Activated CD4-positive, CD25-positive, alpha-beta regulatory T cell (primary cell): ENCODE measurements around the gene GANAB.
"Not testable (repeated sequence)": the region's sequence is repeated elsewhere in the genome, so short reads cannot be mapped to it uniquely, and the experiment has no call there.

Experiments
- DNase-seq, 4 experiments: peaks; one replicate each; lab custom pipeline; 2025; lab: John Stamatoyannopoulos, UW

Gene GANAB

DNA sequence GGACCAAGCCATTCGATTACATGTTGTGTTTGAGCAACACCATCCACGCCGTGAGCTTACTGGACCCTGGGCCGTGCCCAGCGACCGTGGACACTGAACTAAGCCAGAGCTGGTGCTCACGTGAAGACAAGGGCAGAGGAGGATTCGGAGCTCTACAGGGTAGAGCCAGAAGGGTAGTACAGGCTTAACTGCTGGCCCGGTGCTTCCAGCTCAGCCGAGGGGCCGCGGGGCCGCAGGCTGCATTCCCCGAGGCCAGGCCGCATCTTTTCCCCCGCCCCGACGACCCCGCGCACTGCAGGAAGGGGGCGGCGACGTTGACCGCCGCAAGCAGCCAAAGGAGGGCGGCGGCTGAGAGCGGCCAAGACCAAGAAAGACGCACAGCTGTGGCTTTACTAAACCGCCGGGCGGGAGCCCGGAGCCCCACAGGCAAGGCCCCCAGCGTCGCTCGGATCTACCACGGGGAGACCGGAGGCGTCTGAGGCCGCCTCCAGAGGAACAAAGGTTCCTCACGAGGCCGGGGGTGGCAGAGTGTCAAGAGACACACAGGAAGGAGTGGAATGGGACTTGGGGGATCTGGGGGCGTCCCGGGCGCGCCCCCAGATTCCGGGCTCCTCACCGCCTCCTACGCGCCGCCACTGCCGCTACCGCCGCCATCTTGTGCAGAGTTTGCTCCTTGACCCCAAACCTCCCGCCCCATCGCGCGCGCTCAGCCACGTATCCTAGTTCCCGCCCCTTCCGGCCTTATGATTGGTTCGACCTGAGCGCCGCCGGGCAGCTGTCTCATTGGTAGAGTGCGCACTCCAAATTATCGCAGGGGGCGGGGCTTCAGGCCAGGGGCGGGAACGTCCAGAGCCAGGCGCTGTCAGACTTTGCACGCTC is at the start of gene GANAB:
TSS of gene GANAB (minus strand) at position 668 of the 879 bp plus-strand sequence. CDS start at position 654, 14 bp downstream.
- peak; percentile 96 to 99 (median 98) for DNase-seq

DNA sequence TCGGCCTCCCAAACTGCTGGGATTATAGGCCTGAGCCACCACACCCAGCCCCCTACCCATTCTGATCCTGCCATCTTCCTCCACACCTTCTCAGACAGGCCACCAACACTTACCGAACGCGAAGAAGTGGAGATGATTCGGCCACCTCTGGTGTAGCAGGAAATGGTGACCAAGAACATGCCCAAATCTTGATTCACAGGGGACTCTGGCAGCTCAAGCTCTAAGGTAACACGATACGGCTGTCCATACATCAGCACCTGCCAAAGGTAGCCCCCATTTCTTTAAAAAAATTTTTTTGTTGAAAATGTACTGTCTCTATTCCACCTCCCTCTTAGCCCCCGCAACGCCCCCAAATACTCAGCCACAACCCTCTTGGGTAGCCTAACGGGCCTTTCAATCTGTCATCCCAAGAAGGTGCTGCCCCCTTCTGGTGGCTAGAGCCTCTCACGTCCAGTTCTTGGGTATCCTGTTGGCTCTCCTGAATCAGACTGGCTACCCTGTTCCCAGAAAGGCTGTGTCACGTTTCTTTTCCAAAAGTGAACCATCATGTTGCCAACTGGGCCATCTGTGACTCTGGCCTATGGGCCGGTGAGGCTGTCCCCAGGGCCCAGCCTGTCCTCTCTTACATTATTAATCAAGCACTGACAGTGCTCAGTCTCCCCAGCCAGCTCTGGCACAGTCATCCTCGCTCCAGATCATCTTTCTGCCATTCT is 48.2 kb upstream of the GANAB start:
- peak; percentile 52 to 61 (median 56) for DNase-seq

DNA sequence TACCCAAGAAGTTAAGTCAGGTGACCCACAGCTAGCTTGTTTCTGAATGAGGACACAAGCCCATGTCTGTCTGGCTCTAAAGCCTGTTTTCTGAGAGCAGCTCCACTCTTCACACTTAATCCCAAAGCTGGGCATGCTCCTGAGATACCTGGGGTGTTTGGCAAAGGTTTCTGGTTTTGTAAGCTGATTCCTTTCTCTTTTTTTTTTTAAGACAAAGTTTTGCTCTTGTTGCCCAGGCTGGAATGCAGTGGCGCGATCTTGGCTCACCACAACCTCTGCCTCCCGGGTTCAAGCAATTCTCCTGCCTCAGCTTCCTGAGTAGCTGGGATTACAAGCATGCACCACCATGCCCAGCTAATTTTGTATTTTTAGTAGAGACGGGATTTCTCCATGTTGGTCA is 47.2 kb upstream of the GANAB start:
- not testable (repeated sequence) for DNase-seq

GRCh38 chr11:62689421-62690183 is 43.2 kb upstream of the GANAB start, which contains the start of gene LRRN4CL:
Gene LRRN4CL, minus strand, starts transcription at chr11:62689530. Its CDS starts 1,022 bp downstream, at chr11:62688508.
- no peak for DNase-seq

DNA sequence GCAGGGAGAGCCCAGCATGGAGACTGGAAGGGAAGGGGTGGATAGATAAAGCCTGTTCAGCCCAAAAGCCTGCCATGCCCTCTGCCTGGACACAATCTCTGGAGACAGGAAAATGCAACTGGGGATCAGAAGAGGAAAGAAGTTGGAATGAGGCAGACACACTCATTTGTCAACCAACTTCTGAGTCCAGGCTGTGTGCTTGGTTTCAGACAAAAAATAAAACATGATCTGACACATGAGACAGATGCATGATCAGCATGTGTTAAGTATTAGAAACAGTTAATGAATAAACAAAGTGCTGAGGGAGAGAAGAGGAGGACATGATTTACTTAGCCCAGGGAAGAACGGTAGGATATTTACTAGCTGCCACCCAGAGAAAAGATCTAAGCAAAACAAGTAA is 42.1 kb upstream of the GANAB start:
- DNase-seq = no peak

- no peak for DNase-seq
Observed at GRCh38 chr11:62687508-62688396, 41.3 kb upstream of the GANAB start.

- no peak for DNase-seq
Observed at GRCh38 chr11:62682518-62682917, 36.1 kb upstream of the GANAB start.

DNA sequence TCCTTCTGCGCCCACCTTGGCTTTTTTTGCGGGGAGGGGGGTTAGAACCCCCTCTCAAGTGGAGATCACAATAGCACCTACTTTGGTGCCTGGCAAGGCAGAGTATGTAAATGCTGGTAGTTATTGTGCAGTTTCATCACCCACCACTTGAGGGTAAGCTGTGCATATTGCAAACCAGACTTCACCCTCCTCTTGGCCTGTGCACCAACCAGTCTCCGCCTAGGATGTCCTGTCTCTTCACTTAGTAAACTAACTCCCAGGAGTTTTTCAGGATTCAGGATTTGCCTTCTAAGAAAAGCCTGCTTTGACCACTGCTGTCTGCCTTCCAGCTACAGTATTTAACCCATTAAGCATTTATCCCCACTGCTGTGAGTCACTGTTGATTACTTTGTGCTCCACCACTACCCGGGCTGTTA is 34.4 kb upstream of the GANAB start:
- DNase-seq = peak in 1 of 4 experiments; percentile 21

- peak; percentile 64 to 75 (median 70) for DNase-seq
Observed at GRCh38 chr11:62678770-62679696, 32.6 kb upstream of the GANAB start, which contains the start of gene UBXN1. Gene UBXN1, minus strand, starts transcription at chr11:62679073. Its CDS starts 150 bp downstream, at chr11:62678923.

- DNase-seq = no peak
Observed at GRCh38 chr11:62678433-62678769, 32.0 kb upstream of the GANAB start.

DNA sequence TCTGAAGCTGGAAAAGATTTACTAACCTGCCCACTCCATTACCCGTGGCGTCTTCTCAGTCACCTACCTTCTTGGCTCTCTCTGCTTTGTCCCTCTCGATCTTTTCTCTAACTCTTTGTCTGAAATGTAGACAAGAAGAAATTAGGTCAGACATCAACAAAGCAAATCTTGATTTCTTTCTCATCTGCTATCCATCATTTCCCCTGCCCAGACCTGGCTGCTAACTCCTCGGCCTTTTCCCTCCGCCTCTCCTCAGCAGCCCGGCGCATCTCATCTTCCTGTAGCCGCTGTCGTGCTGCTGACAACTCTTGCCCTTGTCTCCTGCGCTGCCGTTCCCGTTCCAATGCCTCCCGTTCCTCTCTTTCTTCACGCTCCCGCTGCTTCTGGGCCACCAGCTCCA is 31.3 kb upstream of the GANAB start:
- DNase-seq = no peak

- no peak for DNase-seq
Observed at GRCh38 chr11:62677156-62677555, 30.7 kb upstream of the GANAB start.

- no peak for DNase-seq
Observed at GRCh38 chr11:62676698-62677097, 30.3 kb upstream of the GANAB start.

- not testable (repeated sequence) for DNase-seq
Observed at GRCh38 chr11:62675415-62675814, 29.0 kb upstream of the GANAB start.

- no peak for DNase-seq
Observed at GRCh38 chr11:62673196-62673525, 26.7 kb upstream of the GANAB start.

- peak; percentile 38 to 60 (median 43) for DNase-seq
Observed at GRCh38 chr11:62671608-62672389, 25.4 kb upstream of the GANAB start, which contains the start of the genes LBHD1 and UQCC3. Gene LBHD1, minus strand, starts transcription at chr11:62672267. Its CDS starts 2,236 bp downstream, at chr11:62670031. Gene UQCC3, plus strand, starts transcription at chr11:62671673. Its CDS starts 73 bp downstream, at chr11:62671746.

DNA sequence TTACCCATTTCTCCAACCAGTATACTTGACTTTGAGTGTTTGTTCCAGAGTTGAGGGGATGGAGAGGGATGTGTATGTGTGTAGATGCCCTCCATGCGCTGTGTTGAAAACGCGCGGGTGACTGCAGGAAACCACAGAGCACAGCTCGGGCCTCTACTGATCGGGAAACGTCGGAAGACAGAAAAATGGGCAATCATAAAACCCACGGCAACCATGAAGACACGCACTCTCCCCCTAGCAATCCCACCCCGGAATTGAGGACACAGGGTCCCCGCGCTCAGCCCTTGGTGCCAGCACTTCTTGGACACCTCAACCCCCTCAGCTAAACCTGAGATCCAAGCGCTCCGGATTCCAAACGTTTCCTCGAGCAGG is 24.8 kb upstream of the GANAB start:
- DNase-seq = no peak

GRCh38 chr11:62669420-62670161 is 23.2 kb upstream of the GANAB start:
- DNase-seq = no peak
